Activated CD4-positive, alpha-beta T cell treated with anti-CD3 and anti-CD28 coated beads for 36 hours (primary cell): ENCODE measurements around the gene EPHB2. TPM values are rescaled to one million over a fixed set of nuclear protein-coding genes. Genes with fewer than 3 reads are reported as not detected.

Experiments
- ATAC-seq: fragments of 200-7000 bp; cut with Tn5 transposase; one replicate; pipeline ENCODE4 v1.10.0; 2021; ENCODE audit warnings: mild to moderate bottlenecking, moderate library complexity
- CTCF ChIA-PET: fragments of 350-600 bp; sonication (Branson Sonifier 250); formaldehyde crosslinking; loops from one replicate; lab custom pipeline; 2021; ENCODE audit warnings: antibody characterized with exemption; lab: Charles Lee
- POLR2A ChIA-PET: fragments of 350-600 bp; sonication (Branson Sonifier 250); formaldehyde crosslinking; loops from one replicate; lab custom pipeline; 2021; ENCODE audit warnings: antibody characterized with exemption, inconsistent platforms; lab: Charles Lee
- DNase-seq: peaks from one replicate; pipeline ENCODE4 v3.0.0-alpha.2; 2020
- H3K27ac Mint-ChIP-seq: one replicate; pipeline ENCODE4 v1.8.0; 2021; ENCODE audit warnings: mixed read lengths
- H3K27me3 Mint-ChIP-seq: one replicate; pipeline ENCODE4 v1.8.0; 2021; ENCODE audit warnings: mixed read lengths
- H3K36me3 Mint-ChIP-seq: one replicate; pipeline ENCODE4 v1.8.0; 2021; ENCODE audit warnings: low read depth, mixed read lengths
- H3K4me1 Mint-ChIP-seq: one replicate; pipeline ENCODE4 v1.8.0; 2021; ENCODE audit warnings: mixed read lengths
- H3K4me3 Mint-ChIP-seq: one replicate; pipeline ENCODE4 v1.8.0; 2021; ENCODE audit warnings: mild to moderate bottlenecking, moderate library complexity, mixed read lengths
- H3K9me3 Mint-ChIP-seq: one replicate; pipeline ENCODE4 v1.8.0; 2021; ENCODE audit warnings: low read depth, mixed read lengths
- intact Hi-C, 2 experiments: fragments of 100-400 bp; cut with DNase I in 1 of 2; cut with micrococcal nuclease in 1 of 2; formaldehyde crosslinking; loops; one replicate each; pipeline versions ENCODE4 v1.14.2 to v1.15.1; 2022 to 2024; cut with DNase I, micrococcal nuclease
- total RNA-seq, 2 experiments: library from RNA; stranded (reverse); gene quantifications; one replicate each; pipeline ENCODE4 v1.2.3, GENCODE V29; 2021

The EPHB2 gene
- total RNA-seq, 2 experiments from 2014 or later = not detected

DNA sequence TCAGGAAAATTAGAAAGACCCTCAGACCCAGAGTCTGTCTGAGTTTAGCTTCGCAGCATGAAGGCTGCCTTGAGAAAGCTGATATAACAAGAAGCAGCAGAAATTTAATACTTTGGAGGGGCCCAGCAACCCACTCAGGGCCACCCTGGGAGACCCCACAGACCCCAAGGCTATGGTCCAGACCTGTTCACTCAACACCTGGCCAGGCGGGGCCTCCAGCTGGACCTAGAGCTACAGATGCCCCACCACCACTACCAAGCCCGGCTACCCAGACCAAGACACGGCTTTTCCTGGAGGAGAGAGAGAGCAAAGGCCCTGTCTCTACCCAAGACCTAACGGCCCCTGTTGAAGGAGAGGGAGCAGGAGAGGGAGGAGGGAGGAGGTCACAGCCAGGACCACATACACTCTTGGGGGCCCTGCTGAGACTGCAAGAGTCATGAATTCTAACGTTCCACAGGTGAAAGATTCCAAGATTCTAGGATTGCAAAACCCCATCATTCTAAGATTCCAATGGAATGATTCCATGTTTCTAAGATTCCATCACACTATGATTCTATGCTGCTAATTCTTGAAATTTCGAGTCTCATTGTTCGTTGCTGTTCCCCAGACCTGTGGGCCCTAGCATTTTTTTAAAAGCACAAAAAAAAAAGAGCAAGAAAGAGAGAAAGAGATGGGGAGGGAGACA lies 208.8 kb downstream of the EPHB2 start:
- Mint-ChIP-seq H3K27me3 (peaks cover 2% of the 10 kb centered on the region), H3K9me3 (no peaks in the 10 kb centered on the region), H3K27ac (no peak overlapping the region), H3K4me3 (no peak overlapping the region), H3K36me3 (no peaks in the 10 kb centered on the region), H3K4me1 (no peaks in the 10 kb centered on the region)
- ATAC-seq (no peak), DNase-seq (no peak)
- CTCF ChIA-PET = interaction anchor here (0.8 kb wide), 1 partner anchor 37 kb away, joined by 3 read pairs; no protein-coding TSS in a partner anchor
- intact Hi-C loops = no loop called here
- POLR2A ChIA-PET = no interaction called here

DNA sequence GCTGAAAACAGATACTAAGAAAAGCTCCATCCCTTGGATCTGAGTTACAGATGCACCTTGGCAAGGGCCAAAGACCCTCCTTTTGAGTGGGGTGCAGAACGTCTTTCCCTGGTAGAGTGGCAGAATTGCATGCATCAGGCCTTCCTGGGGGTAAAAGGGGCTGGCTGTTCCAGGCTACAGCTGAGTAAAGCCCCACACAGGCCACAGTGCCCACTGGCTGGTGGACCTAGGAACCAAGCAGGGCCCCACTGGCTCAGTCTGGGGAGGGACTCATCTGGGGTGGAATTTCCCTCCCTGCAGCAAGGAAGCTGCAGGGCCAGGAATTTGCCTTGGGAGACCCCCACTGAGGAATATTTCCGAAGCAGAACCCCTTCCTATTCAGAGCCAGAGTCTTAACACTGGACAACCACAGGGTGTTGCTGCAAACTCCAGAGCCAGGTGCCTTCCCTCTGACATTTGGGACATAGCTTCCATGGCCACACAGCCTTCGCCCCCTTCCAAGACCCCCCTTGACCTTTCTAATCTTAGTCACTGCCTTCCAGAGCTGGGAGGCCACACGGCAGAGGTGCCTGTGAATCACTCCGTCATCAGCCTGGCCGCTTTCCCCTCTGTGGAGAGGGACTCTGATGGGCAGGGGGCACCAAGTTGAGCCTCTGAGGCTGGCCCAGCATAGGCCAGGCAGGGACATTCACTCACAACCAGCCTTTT lies 209.5 kb downstream of the EPHB2 start:
- no peak for ATAC-seq
- ChIA-PET CTCF (interaction anchor here (0.5 to 0.6 kb wide), 3 partner anchors 86 to 599 kb away, joined by 3 read pairs; no protein-coding TSS in a partner anchor), POLR2A (no interaction called here)
- Mint-ChIP-seq H3K36me3 (no peaks in the 10 kb centered on the region), H3K4me3 (no peak overlapping the region), H3K9me3 (no peaks in the 10 kb centered on the region), H3K27me3 (peaks cover 5% of the 10 kb centered on the region), H3K27ac (no peak overlapping the region), H3K4me1 (no peaks in the 10 kb centered on the region)
- intact Hi-C loops = no loop called here
- no peak for DNase-seq

DNA sequence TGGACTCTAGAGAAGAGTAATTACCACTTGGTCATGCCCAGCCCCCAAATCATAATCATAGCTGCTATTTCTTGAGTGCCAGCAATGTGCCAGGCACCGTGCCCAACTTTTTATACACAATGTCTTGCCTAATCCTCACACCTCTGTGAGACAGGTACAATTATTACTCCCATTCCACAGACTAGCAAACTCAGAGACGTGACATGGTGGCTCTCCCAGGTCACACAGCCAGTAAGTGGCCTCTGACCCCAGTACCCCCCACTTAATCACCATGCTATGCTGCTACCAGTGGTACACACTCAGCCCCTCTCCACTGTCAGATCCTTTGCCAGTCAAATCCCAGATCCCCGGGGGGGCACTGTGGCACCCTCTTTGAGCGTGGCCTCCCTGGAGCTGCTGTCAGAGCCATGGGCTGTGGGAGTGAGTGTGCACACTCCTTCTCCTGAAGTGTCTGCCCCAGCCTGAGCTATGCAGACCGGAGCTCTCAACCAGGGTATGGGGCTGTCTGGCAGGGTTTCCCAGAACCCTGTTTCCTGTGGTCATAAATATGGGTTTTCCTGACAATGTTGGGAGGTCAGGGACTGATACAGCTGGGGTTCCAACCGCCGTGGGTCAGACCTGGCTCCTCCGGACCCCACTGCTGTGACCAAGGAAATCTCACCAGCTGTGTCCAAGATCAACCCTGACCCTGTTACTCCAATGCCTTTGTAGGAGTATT lies 210.3 kb downstream of the EPHB2 start:
- Mint-ChIP-seq H3K36me3 (no peaks in the 10 kb centered on the region), H3K4me1 (no peaks in the 10 kb centered on the region), H3K27me3 (peaks cover 7% of the 10 kb centered on the region), H3K27ac (no peak overlapping the region), H3K4me3 (no peak overlapping the region), H3K9me3 (no peaks in the 10 kb centered on the region)
- ATAC-seq (no peak), DNase-seq (no peak)
- ChIA-PET CTCF (interaction anchor here (0.5 to 0.6 kb wide), 3 partner anchors 87 to 599 kb away, joined by 3 read pairs; no protein-coding TSS in a partner anchor), POLR2A (interaction anchor here (0.6 kb wide), 1 partner anchor 240 kb away, joined by 4 read pairs; no protein-coding TSS in a partner anchor)
- intact Hi-C loops = no loop called here

DNA sequence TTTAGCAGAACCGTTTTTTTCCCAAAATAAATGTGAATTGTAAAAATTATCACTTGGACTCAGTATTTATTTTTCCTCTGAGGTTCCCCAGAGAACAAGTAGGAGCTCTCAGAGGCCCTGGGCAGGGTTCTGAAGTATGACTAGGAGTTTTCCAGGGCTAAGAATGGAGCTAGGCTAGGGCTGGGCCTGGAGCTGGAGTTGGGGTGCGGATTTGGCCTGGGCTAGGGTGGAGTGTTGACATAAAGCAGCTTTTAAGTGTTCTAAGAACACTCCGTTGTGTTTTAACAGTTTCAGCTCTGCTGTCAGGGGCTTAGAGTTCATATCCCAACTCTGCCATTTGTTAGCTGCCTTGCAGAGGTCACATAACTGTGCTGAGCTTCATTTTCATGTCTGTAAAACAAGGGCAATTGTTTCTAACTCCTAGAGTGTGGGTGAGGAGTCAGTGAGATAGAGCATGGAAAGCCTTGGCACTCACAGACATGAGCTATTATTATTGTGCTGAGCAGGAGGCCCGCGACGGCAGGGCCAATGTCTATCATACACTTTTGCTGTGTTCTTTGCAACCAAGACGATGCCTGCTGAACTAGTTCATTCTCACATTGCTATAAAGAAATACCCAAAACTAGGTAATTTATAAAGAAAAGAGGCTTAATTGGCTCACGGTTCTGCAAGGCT lies 210.9 kb downstream of the EPHB2 start:
- Mint-ChIP-seq H3K27ac (no peak overlapping the region), H3K36me3 (no peaks in the 10 kb centered on the region), H3K9me3 (no peaks in the 10 kb centered on the region), H3K4me1 (no peaks in the 10 kb centered on the region), H3K27me3 (peaks cover 10% of the 10 kb centered on the region), H3K4me3 (no peak overlapping the region)
- ATAC-seq (no peak), DNase-seq (no peak)
- intact Hi-C loops = no loop called here
- ChIA-PET CTCF (interaction anchor here (0.7 kb wide), 1 partner anchor 519 kb away, joined by 4 read pairs; no protein-coding TSS in a partner anchor), POLR2A (interaction anchor here (0.6 kb wide), 1 partner anchor 240 kb away, joined by 4 read pairs; no protein-coding TSS in a partner anchor)

DNA sequence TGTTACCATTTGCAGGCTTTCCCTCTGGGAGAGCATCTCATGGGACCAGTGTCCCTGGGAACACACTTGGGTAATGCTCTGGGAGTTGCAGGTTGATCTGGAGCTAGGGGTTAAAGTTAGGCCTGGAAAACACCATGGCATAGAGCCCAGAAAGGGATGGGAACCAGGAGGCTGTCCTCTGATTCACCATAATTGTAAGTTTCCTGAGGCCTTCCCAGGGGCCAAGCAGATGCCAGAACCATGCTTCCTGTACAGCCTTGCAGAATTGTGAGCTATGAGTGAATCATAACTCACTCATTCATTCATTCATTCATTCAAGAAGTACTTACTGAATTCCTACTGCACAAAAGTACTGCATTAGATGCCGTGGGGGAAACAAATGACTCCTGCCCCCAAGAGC lies 212.0 kb downstream of the EPHB2 start:
- DNase-seq (no peak), ATAC-seq (no peak)
- peaks cover 13% of the 10 kb centered on the region for H3K27me3 Mint-ChIP-seq
- POLR2A ChIA-PET = no interaction called here
- H3K27ac Mint-ChIP-seq = no peak overlapping the region
- H3K4me3 Mint-ChIP-seq = no peak overlapping the region
- CTCF ChIA-PET = no interaction called here
- intact Hi-C loops = no loop called here
- H3K4me1 Mint-ChIP-seq = no peaks in the 10 kb centered on the region
- no peaks in the 10 kb centered on the region for H3K36me3 Mint-ChIP-seq
- no peaks in the 10 kb centered on the region for H3K9me3 Mint-ChIP-seq

DNA sequence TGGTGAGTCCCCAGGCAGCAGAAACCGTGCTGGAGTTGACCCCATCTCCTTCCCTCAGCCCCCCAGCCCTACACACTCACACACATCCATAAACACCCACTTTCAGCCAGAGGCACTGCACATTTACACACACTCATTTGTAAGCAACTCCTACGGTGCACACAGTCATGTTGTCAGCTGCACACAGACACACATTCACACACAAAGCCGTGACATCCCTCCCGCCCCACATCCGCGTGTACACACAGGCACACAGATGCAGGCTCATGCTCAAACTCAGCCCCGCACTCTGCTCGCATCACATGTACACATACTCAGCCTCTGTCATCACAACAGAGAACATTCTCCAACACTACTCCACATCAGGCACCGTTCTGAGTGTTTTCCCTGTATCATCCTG lies 214.5 kb downstream of the EPHB2 start:
- H3K9me3 Mint-ChIP-seq = no peaks in the 10 kb centered on the region

DNA sequence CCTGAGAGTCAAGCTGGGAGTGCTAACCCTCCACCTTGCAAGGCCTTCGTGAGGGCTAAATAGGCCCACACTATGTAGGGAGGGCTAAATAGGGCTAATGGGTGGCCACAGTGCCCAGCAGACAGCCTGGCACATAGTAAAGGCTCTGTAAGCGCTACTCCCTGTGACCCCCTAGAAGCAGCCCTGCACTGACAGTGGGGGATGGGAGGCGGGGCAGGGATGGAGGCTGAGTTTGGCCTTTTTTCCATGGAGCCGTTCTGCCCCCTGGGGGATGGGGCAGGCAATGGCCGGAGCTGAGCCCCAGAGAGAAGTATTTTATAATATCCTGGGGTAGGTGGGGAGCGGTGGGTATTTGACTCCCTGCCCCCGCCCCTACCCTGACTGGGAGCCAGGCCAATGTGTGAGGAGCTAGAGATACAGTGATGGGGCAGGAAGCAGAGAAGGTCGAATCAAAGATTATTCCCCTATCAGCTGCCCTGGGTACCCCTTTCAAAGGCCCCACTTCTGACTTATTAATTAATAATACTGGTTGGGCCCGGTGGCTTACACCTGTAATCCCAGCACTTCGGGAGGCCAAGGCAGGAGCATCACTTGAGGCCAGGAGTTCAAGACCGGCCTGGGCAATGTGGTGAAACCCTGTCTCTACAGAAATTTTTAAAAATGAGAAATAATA lies 219.7 kb downstream of the EPHB2 start:
- CTCF ChIA-PET = interaction anchor here (0.6 to 1.6 kb wide), 4 partner anchors 13 to 266 kb away, joined by 3 to 10 read pairs (median 3); no protein-coding TSS in a partner anchor
- ATAC-seq (peak; percentile 58), DNase-seq (peak; percentile 57)
- no peaks in the 10 kb centered on the region for H3K9me3 Mint-ChIP-seq
- no peaks in the 10 kb centered on the region for H3K36me3 Mint-ChIP-seq
- H3K4me1 Mint-ChIP-seq = no peaks in the 10 kb centered on the region
- H3K27ac Mint-ChIP-seq = no peak overlapping the region
- H3K4me3 Mint-ChIP-seq = no peak overlapping the region
- POLR2A ChIA-PET = interaction anchor here (0.6 kb wide), 1 partner anchor 510 kb away, joined by 3 read pairs; no protein-coding TSS in a partner anchor
- intact Hi-C loops = loop anchor here in 1 of 2 experiments (1.0 kb wide), 1 partner anchor 226 kb away; no protein-coding TSS in a partner anchor
- peaks cover 18% of the 10 kb centered on the region for H3K27me3 Mint-ChIP-seq

More for the DNA sequence above, 214.5 kb downstream of the EPHB2 start:
- H3K27me3 Mint-ChIP-seq = peaks cover 24% of the 10 kb centered on the region
- no peak overlapping the region for H3K27ac Mint-ChIP-seq
- ChIA-PET POLR2A (no interaction called here), CTCF (interaction anchor here (0.6 kb wide), 1 partner anchor 273 kb away, joined by 3 read pairs; no protein-coding TSS in a partner anchor)
- DNase-seq (no peak), ATAC-seq (no peak)
- no peaks in the 10 kb centered on the region for H3K36me3 Mint-ChIP-seq
- intact Hi-C loops = no loop called here
- H3K4me1 Mint-ChIP-seq = no peaks in the 10 kb centered on the region
- H3K4me3 Mint-ChIP-seq = no peak overlapping the region

DNA sequence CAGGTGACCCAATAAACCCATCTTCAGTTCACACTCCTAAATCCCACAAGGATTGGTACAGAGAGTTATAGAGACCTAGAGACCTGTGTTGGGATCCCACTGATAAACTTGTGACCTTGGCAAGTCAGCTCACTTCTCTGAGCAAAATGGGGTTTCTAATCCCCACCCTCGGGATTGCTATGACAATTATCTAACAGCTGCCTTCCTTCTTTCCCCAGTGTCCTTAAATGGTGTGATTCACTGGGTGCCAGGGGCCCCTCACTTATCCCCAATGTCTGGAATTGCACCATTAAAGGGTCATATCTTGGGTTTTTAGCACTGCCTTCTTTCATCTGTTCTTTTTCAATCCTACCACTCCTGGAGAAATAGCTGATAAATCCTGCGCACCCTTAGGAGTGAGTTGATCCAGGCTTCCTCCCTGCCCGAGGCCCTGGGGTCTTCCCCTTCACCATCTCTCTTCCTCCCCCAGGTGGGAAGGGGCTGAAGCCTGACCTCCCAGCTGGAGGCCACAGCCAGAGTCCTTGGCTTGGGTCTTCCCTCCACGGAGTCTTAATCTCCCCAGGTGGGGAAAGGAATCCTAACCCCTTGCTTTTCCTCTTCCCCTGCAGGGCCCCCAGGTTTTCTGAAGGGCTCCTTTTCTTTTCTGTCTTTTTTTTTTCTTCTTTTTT lies 222.3 kb downstream of the EPHB2 start:
- ChIA-PET CTCF (interaction anchor here (0.7 to 2.1 kb wide), 3 partner anchors 215 to 266 kb away, joined by 3 to 8 read pairs (median 3); no protein-coding TSS in a partner anchor), POLR2A (no interaction called here)
- intact Hi-C loops = no loop called here
- no peaks in the 10 kb centered on the region for H3K4me1 Mint-ChIP-seq
- H3K4me3 Mint-ChIP-seq = no peak overlapping the region
- H3K27ac Mint-ChIP-seq = no peak overlapping the region
- peaks cover 12% of the 10 kb centered on the region for H3K27me3 Mint-ChIP-seq
- no peaks in the 10 kb centered on the region for H3K36me3 Mint-ChIP-seq
- DNase-seq (no peak), ATAC-seq (no peak)
- H3K9me3 Mint-ChIP-seq = no peaks in the 10 kb centered on the region

DNA sequence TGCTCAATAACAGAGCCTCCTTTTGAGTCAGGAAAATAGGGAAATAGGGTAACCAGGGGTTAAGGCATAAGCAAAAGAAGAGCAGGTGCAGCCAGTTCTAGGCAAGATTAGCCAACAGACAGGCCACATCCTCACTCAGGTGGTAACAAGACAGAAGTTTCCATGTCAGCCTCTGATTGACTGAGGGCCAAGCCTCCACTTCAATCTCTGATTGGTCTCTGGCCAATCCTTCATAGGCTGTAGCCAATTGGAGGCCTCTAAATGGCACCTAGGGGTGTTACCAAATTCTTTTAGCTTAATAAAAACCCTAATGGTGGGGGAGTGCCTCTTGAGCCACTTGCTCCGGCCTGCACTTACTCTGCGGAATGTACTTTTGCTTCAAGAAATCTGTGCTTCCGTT lies 224.8 kb downstream of the EPHB2 start:
- ChIA-PET POLR2A (no interaction called here), CTCF (interaction anchor here (1.0 kb wide), 1 partner anchor 231 kb away, joined by 3 read pairs; no protein-coding TSS in a partner anchor)
- H3K4me3 Mint-ChIP-seq = no peak overlapping the region
- H3K36me3 Mint-ChIP-seq = no peaks in the 10 kb centered on the region
- intact Hi-C loops = no loop called here
- DNase-seq (no peak), ATAC-seq (no peak)
- no peak overlapping the region for H3K27ac Mint-ChIP-seq
- H3K4me1 Mint-ChIP-seq = no peaks in the 10 kb centered on the region
- H3K9me3 Mint-ChIP-seq = peaks cover 4% of the 10 kb centered on the region
- H3K27me3 Mint-ChIP-seq = peaks cover 6% of the 10 kb centered on the region

DNA sequence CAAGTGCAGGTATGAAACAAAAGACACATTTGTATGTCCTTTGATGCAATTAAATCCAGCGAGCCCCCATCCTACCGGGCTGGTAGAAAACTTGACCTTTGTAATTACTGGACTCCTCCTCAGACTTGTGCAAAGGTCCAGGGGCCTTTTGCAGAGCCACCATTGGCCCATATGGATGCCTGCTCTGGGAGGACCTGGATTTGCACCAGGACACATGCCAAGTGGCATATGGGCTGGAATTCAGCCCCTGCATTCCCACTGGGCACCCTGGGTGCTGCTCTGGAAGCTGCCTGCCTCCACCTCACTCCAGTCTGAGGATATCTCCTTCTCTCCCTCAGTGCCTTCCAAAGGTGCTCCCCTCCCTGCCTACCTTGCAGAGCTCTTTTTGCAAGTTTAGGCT lies 226.0 kb downstream of the EPHB2 start:
- Mint-ChIP-seq H3K27me3 (peaks cover 6% of the 10 kb centered on the region), H3K4me3 (no peak overlapping the region), H3K27ac (no peak overlapping the region), H3K9me3 (peaks cover 9% of the 10 kb centered on the region), H3K4me1 (no peaks in the 10 kb centered on the region), H3K36me3 (no peaks in the 10 kb centered on the region)
- ChIA-PET CTCF (interaction anchor here (0.5 kb wide), 1 partner anchor 296 kb away, joined by 3 read pairs; no protein-coding TSS in a partner anchor), POLR2A (no interaction called here)
- intact Hi-C loops = no loop called here
- no peak for ATAC-seq
- DNase-seq = no peak
